ENCODE results near the gene FBXW7. TPM values are rescaled to one million over a fixed set of nuclear protein-coding genes. Genes with fewer than 3 reads are reported as not detected.

The FBXW7 gene
- total RNA-seq, 1 donor from 2014 or later = 125 TPM

GRCh38 chr4:152289541-152289940, 246.4 kb downstream of the FBXW7 start:
- no peak for DNase-seq (ENCODE audit: low read depth)

GRCh38 chr4:152283801-152284470, 252.0 kb downstream of the FBXW7 start:
- peak; percentile 86 for DNase-seq (ENCODE audit: low read depth)

GRCh38 chr4:152281822-152282221, 254.1 kb downstream of the FBXW7 start:
- no peak for DNase-seq (ENCODE audit: low read depth)

- peak; percentile 59 for DNase-seq (ENCODE audit: low read depth)
Measured at GRCh38 chr4:152281211-152281610, 254.7 kb downstream of the FBXW7 start.

- no peak for DNase-seq (ENCODE audit: low read depth)
Measured at GRCh38 chr4:152279234-152279566, 256.7 kb downstream of the FBXW7 start.

GRCh38 chr4:152278505-152279233, 257.2 kb downstream of the FBXW7 start:
- DNase-seq (ENCODE audit: low read depth) = peak; percentile 98

- DNase-seq (ENCODE audit: low read depth) = no peak
Measured at GRCh38 chr4:152278172-152278504, 257.8 kb downstream of the FBXW7 start.

GRCh38 chr4:152277333-152277732, 258.6 kb downstream of the FBXW7 start:
- no peak for DNase-seq (ENCODE audit: low read depth)

GRCh38 chr4:152273343-152273742, 262.5 kb downstream of the FBXW7 start:
- DNase-seq (ENCODE audit: low read depth) = peak; percentile 74

Other genes starting within 250 kb of the FBXW7 start
- 8.3 and 20.3 TPM in 2 replicates for gene TMEM154, start 143.9 kb upstream of the FBXW7 start, total RNA-seq
- gene TIGD4, start 243.6 kb upstream of the FBXW7 start, total RNA-seq = 0.87 and 1.7 TPM in 2 replicates
- 51.9 and 67.7 TPM in 2 replicates for gene ARFIP1, start 243.9 kb upstream of the FBXW7 start, total RNA-seq

Data from renal cortical epithelial cell (primary cell).